ENCODE measurements around the gene SERPINH1.

GRCh38 chr11:75560644-75561043 lies 1.4 kb upstream of the SERPINH1 start:
- TF ChIP-seq EZH2 (IDR thresholded peaks at IDR 0.05; ENCODE audit: low read length, unreplicated experiment) (no peak), CTCF (conservative IDR thresholded peaks at IDR 0.05; ENCODE audit: low read depth, low read length) (no peak), EZH2phosphoT487 (IDR thresholded peaks at IDR 0.05; ENCODE audit: borderline replicate concordance, low read length) (no peak)
